HFF-Myc (cell line): Measurements from ENCODE around the gene RMND5B.

Experiments
- DNase-seq: peaks from one replicate; pipeline ENCODE4 v3.0.0-alpha.2; 2011; ENCODE audit warnings: low read depth; ENCODE audit errors: extremely low read depth
- H3K4me3 ChIP-seq: replicated peaks from 2 replicates; pipeline ENCODE4 v1.5.1; 2011; ENCODE audit warnings: low read depth, mild to moderate bottlenecking, control low read depth, low read length
- TF ChIP-seq, protein P1 (sequence below): IDR thresholded peaks from 2 replicates; pipeline ENCODE4 v1.5.1; 2012; ENCODE audit warnings: mild to moderate bottlenecking, low read depth, low read length, control low read depth; ENCODE audit errors: missing control alignments

Gene RMND5B

DNA sequence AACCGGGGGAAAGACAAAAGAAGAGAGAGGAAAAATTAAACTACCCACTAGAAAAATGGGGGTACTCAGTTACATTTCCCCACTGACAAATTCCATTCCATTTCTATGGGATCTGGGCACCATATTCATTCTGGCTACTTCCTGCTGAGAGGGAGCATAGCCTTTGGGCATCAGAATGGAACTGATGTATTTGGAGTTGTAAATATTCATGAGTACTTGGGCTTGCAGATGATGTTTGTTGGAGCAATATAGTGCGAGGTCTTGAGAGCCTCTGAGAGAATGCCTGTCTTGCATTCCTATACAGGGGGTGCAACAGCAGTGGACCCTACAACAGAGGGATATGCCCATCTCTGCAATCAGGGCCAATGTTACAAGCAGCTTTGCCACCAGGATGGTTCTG is 39.6 kb downstream of the RMND5B start:
- no peak overlapping the region for H3K4me3 ChIP-seq
- no peak for DNase-seq
- TF ChIP-seq, protein P1, sequence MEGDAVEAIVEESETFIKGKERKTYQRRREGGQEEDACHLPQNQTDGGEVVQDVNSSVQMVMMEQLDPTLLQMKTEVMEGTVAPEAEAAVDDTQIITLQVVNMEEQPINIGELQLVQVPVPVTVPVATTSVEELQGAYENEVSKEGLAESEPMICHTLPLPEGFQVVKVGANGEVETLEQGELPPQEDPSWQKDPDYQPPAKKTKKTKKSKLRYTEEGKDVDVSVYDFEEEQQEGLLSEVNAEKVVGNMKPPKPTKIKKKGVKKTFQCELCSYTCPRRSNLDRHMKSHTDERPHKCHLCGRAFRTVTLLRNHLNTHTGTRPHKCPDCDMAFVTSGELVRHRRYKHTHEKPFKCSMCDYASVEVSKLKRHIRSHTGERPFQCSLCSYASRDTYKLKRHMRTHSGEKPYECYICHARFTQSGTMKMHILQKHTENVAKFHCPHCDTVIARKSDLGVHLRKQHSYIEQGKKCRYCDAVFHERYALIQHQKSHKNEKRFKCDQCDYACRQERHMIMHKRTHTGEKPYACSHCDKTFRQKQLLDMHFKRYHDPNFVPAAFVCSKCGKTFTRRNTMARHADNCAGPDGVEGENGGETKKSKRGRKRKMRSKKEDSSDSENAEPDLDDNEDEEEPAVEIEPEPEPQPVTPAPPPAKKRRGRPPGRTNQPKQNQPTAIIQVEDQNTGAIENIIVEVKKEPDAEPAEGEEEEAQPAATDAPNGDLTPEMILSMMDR = no peak

DNA sequence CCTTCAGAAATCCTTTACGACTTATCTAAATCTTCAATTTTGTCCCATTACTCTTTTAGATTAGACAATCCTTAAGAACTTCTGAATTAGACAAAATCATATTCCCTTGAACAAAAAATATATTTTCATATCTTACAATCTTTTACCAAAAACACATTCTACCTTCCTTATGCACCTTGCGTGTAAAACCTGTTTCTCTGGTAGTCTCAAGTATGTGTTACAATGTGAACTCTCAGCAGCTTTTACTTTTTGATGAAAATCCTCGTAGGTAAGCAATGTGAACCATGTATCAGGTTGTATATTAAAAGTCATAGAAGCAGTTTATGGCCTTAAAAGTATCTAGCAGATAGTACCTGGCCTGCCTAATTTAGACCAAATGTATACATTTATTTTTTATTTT is 43.6 kb downstream of the RMND5B start:
- TF ChIP-seq, protein P1 = no peak
- DNase-seq = no peak
- H3K4me3 ChIP-seq = no peak overlapping the region

DNA sequence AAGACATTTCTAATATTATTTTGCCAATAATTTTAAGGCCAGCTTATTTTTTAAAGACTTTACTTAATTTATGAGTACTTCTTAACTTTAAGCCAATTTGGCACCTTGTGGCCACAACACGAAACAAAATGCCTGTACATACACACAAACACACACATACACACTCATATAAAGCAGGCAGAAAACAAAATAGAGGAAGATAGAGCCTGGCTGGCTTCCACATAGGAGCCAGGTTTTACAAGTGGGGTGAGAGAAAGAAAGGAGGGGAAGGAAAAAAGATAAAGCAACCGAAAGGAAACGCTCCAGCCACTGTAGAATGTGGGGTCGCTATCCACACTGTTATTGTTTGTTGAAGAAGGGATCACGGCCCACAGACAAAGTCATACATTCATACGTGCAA is 46.0 kb downstream of the RMND5B start:
- H3K4me3 ChIP-seq = no peak overlapping the region
- DNase-seq = no peak
- TF ChIP-seq, protein P1 = no peak

DNA sequence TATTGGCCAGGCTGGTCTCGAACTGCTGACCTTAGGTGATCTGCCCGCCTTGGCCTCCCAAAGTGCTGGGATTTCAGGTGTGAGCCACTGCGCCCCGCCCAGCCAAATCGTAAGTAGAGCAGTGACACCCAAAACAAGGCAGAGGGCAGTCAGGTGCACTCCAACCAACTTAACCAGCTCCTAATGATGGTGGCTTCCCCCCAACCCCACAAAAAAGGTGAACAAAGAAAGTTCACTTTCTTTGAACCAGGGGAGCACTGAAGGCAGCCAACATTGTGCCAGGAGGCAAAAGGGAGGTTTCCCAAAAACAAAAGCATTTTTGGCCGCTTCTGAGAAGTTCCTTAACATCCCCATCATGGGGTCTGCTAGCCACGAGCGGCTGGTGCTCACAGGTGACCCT is 46.8 kb downstream of the RMND5B start:
- no peak for DNase-seq
- TF ChIP-seq, protein P1 = no peak
- H3K4me3 ChIP-seq = no peak overlapping the region

DNA sequence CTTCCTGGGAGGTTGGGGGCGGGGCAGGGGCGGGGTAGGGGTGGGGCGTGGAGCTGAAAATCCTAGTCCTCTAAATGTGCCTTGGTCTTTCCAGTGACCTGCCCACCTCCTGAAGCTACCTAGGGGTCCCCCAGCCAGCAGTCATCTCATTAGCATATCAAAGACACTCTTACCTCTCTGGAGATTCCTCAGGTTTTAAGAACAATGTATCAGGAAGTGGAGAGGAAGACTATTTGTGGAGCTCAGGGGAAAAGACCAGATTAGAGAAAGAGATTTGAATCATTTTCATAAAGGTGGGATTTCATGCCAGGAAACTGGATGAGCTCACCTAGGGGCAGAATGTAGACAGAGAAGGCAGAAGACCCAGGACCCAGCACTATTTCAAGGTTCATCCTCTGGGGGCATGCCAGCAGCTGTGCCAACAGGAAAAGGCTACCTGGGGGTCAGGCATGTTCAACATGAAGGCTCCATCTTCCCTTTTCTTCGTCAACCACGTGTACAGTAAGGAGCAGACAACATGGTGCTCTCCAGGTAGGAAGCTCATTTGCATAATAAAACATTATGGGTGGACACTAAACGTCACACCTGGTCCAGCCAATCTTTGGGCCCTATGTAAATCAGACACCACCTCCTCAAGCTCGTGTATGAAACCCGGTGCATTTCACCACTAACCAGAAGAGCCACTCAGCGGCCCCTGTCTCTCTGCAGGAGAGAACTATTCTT is 49.5 kb downstream of the RMND5B start:
- TF ChIP-seq, protein P1 = no peak
- DNase-seq = no peak
- no peak overlapping the region for H3K4me3 ChIP-seq

DNA sequence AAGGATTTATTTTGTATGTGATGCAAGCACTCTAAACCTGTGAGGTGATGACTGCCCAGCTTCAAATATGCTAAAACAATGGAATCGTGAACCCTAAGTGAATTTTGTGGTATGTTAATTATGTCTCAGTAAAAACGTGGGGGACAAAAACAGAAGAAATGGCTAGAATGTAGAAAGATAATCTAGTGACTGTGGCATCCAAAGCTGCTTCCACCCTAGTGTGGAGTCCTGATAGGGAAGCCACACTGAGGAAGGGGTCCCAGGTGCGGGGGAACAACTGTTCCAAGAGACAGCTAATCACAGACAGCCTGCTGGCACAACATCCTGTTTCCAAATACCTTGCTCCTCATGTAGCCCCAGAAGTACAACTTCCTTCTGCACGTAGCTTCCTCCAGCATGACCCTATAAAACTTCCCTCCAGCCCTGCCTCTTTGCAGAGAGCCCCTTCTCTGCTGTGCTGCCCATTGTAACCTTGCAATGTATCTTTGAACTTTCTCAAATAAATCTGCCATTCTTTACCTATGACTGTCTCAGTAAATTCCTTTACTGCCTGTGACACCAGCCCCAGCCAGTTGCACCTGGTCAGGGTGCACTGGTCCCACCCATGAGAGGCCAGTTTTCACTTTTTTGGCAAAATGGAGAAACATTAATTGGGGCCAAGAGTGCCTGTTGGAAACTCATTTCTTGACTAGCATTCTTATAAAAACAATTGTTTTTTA is 51.5 kb downstream of the RMND5B start:
- DNase-seq = no peak
- no peak overlapping the region for H3K4me3 ChIP-seq
- TF ChIP-seq, protein P1 = no peak

DNA sequence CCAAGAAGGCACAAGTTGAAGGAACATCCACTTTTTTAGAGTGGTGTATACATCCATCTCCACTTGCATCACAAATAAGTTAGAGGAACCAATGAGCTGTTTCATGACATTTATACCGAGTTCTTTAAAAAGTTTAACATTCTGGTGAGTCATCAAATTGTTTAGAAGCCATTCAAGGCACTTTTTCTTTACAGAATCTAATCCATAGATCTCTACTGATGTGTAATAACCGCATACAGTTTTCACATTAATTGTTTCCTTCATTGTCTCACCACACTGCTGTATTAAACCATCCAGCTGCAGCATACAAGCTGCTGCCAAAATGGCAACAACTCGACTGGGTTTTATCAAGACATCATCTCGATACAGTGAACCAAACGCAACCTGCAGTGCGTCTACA is 55.6 kb downstream of the RMND5B start:
- DNase-seq = no peak
- TF ChIP-seq, protein P1 = no peak
- H3K4me3 ChIP-seq = no peak overlapping the region
